ENCODE results near the gene CUEDC1.

CUEDC1 gene

DNA sequence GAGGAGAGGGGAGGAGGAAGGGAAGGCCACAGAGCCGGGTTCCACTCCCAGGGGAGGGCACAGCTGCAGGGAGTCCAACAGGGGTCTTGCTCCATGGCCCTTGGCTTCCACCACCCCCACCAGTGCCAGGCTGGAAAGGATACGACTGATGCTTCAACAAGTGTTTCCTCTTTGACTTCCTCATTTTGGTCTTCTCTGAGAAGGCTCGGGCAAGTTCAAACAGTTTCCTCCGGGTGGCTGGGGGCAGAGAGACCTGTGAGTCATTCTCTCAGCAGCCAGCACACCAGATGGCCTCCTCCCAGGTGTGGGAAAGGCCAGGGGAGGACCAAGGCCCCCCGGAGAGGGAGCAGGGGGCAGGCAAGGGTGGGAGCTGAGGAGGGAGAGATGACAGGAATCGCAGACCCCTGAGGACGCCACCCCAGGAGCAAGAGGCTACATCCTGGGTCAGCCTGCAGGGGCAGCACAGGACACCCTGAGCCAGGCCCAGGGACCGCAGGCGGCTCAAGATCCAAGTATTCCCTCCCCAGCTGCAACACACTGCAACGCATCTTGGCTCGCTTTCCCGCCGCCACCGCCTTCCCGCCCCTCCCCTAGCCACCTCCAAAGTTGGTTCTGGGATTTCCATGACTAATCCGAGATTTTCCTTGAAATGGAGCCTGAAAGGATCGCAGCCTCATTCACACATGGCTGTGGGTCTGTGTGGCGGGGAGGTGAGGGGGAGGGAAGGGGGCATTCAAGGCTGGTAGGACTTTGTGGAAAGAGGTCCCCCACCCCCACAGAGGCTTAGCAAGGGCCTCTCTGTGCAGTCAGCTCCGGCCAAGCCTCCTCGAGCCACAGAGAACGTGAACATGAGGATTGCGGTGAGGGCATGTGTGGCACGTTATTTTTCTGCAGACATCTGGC lies 87.0 kb downstream of the CUEDC1 start:
- TF ChIP-seq, protein P1, sequence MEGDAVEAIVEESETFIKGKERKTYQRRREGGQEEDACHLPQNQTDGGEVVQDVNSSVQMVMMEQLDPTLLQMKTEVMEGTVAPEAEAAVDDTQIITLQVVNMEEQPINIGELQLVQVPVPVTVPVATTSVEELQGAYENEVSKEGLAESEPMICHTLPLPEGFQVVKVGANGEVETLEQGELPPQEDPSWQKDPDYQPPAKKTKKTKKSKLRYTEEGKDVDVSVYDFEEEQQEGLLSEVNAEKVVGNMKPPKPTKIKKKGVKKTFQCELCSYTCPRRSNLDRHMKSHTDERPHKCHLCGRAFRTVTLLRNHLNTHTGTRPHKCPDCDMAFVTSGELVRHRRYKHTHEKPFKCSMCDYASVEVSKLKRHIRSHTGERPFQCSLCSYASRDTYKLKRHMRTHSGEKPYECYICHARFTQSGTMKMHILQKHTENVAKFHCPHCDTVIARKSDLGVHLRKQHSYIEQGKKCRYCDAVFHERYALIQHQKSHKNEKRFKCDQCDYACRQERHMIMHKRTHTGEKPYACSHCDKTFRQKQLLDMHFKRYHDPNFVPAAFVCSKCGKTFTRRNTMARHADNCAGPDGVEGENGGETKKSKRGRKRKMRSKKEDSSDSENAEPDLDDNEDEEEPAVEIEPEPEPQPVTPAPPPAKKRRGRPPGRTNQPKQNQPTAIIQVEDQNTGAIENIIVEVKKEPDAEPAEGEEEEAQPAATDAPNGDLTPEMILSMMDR (conservative IDR thresholded peaks at IDR 0.05) = 0 out of 2 replicates have a peak, but pooled peaks have one; percentile 8
- no peak overlapping the region for H3K27ac ChIP-seq

DNA sequence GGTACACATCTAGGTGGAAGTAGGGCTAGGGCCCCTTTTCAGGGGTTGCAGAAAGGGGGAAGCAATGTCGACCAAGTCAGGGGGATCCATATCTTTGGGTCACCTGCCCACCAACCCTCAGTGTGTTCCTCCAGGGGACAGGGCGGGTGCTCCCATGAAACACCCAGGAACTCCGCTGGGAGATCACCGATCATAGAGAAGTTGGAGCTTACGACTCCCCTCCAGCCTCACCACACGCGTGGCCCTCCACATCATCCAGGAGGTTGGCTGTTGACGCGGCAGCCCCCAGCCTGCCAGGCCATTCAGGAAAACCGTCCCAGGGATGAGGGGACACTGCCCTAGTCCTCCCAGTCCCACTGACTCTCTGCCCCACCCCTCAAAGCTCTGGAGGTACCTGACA lies 88.1 kb downstream of the CUEDC1 start:
- H3K27ac ChIP-seq = no peak overlapping the region
- TF ChIP-seq, protein P1 (conservative IDR thresholded peaks at IDR 0.05) = no peak

DNA sequence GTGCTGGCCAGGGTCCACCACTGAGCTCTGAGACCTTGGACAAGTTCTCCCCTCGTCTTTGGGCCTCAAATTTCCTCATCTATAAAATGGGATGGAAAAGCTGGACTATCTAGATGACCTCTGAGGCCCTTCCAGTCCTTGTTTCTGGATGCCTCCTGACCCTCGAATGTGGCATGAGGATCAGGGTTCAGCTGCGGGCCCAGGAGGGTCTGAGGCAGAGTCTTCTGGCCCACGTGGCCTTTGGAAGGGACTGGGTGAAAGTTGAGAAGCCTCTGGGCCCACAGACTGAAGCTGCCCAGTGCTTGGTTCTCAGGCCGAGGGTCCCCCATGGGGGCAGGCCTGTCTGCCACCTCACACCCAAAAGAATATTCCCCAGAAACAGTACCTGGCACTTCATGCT lies 88.5 kb downstream of the CUEDC1 start:
- TF ChIP-seq, protein P1 (conservative IDR thresholded peaks at IDR 0.05) = no peak
- H3K27ac ChIP-seq = no peak overlapping the region

DNA sequence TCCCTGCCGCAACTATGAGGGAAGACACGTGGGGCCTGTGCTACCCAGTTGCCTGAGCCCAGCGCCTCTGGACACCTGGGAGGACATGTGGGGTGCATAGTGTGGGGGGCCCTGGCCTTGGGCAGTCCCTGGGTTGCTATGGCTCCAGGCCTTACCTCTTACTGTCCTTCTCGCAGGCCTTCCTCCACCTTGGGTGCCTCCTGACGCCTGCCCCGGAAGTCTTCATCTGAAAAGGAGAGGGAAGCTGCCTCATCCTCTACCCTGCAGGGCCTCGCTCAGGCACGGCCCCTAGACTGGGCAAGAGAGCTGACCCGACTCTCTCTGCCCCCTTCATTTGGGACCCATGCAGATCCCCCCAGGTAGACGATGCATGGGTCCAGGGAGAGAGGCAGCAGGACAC lies 88.9 kb downstream of the CUEDC1 start:
- no peak overlapping the region for H3K27ac ChIP-seq

DNA sequence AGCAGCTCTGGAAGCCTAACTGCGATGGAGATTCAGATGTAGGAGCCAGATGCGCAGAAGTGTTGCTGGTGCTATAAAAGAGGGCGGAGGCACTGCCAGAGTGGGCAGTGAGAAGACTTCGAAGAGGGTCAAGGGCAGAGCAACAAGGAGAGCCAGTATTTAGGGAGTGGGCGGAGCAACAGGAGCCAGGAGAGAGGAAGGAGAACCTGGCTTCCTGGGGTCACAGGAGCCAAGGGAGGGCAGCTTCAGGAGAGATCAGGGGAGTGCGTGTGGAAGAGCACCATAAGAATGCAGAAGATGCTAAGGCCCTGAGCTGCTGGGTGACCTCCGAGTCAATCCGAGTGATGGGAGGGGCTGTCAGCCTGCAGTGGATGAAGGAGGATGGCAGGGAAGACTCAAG lies 90.9 kb downstream of the CUEDC1 start:
- H3K27ac ChIP-seq = no peak overlapping the region
- TF ChIP-seq, protein P1 (conservative IDR thresholded peaks at IDR 0.05) = no peak

More for the DNA sequence above, 88.9 kb downstream of the CUEDC1 start:
- TF ChIP-seq, protein P1 (conservative IDR thresholded peaks at IDR 0.05) = no peak

DNA sequence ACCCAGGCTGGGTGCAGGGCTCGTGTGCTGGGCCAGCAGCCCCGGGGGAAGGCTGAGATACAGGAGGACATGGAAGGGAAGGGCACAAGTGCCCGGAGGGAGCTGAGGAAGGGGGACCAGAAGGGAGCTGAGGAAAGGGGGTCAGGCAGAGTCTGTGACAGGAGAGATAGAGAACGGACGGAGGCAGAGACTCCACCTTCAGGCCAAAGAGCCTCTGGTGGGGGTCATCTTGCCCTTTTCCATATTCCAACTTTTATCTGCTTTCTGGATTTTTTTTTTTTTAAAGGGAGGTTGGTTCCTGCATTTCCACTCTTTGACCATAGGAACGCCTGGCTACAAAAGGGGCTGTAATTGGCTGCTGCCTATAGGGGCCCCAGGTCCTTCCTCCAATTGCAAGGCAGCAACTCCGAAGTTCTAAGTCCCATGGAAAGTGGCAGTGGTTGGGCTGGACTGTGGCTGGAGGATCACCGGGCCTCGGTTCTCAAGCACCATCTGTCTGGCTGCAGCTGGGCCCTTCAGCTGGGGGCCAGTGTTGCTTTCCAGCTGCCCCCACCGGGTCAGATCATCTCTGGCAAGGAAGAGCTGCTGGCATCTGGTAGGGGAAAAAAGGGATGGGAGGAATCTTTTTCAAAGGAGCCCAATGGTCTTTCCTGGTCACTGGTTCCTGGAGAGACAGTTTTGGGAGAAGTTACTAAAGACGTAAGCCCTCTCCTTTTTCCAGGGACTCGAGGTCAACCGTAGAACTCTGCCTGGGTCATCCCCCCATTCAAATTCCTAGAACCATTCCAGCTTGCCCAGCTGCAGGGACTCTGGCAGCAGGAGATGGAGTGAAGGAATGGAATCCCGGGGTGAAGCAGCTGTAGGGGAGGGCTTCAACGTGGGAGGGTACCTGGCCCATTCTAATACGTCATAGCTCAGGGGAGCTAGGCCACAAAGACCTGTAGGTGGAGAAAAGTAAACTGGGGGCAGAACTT lies 92.2 kb downstream of the CUEDC1 start:
- TF ChIP-seq, protein P1 (conservative IDR thresholded peaks at IDR 0.05) = no peak
- H3K27ac ChIP-seq = no peak overlapping the region

Data from VCaP (cell line).